ENCODE results near the gene HSD17B2.
A peak's percentile ranks its signal among the peaks of the same experiment; 100 is the strongest.

Gene HSD17B2

GRCh38 chr16:82046541-82046940, 11.5 kb downstream of the HSD17B2 start:
- H3K4me3 ChIP-seq (ENCODE audit: low read depth, low read length), result no peak overlapping the region
- no peak for DNase-seq (ENCODE audit: low read depth)

GRCh38 chr16:82046941-82047340, 11.9 kb downstream of the HSD17B2 start:
- DNase-seq (ENCODE audit: low read depth), result no peak
- H3K4me3 ChIP-seq (ENCODE audit: low read depth, low read length), result no peak overlapping the region

GRCh38 chr16:82047374-82047773, 12.3 kb downstream of the HSD17B2 start:
- no peak for DNase-seq (ENCODE audit: low read depth)
- no peak overlapping the region for H3K4me3 ChIP-seq (ENCODE audit: low read depth, low read length)

GRCh38 chr16:82047787-82048186, 12.7 kb downstream of the HSD17B2 start:
- DNase-seq (ENCODE audit: low read depth), result no peak
- H3K4me3 ChIP-seq (ENCODE audit: low read depth, low read length), result no peak overlapping the region

GRCh38 chr16:82049484-82049883, 14.4 kb downstream of the HSD17B2 start:
- no peak overlapping the region for H3K4me3 ChIP-seq (ENCODE audit: low read depth, low read length)
- DNase-seq (ENCODE audit: low read depth), result no peak

GRCh38 chr16:82050506-82050905, 15.5 kb downstream of the HSD17B2 start:
- H3K4me3 ChIP-seq (ENCODE audit: low read depth, low read length), result no peak overlapping the region
- DNase-seq (ENCODE audit: low read depth), result no peak

GRCh38 chr16:82050909-82051357, 15.9 kb downstream of the HSD17B2 start:
- DNase-seq (ENCODE audit: low read depth), result no peak
- H3K4me3 ChIP-seq (ENCODE audit: low read depth, low read length), result no peak overlapping the region

- no peak for DNase-seq (ENCODE audit: low read depth)
- no peak overlapping the region for H3K4me3 ChIP-seq (ENCODE audit: low read depth, low read length)
Observed at GRCh38 chr16:82051656-82052055, 16.6 kb downstream of the HSD17B2 start.

- DNase-seq (ENCODE audit: low read depth), result no peak
Observed at GRCh38 chr16:82055117-82055516, 20.1 kb downstream of the HSD17B2 start.

GRCh38 chr16:82055728-82056549, 20.9 kb downstream of the HSD17B2 start:
- no peak overlapping the region for H3K4me3 ChIP-seq (ENCODE audit: low read depth, low read length)
- DNase-seq (ENCODE audit: low read depth), result no peak

More at GRCh38 chr16:82055117-82055516, 20.1 kb downstream of the HSD17B2 start:
- no peak overlapping the region for H3K4me3 ChIP-seq (ENCODE audit: low read depth, low read length)

- H3K4me3 ChIP-seq (ENCODE audit: low read depth, low read length), result no peak overlapping the region
- DNase-seq (ENCODE audit: low read depth), result no peak
Observed at GRCh38 chr16:82056550-82056896, 21.5 kb downstream of the HSD17B2 start.

- DNase-seq (ENCODE audit: low read depth), result no peak
- no peak overlapping the region for H3K4me3 ChIP-seq (ENCODE audit: low read depth, low read length)
Observed at GRCh38 chr16:82059161-82059982, 24.3 kb downstream of the HSD17B2 start.

GRCh38 chr16:82059983-82060421, 24.9 kb downstream of the HSD17B2 start:
- DNase-seq (ENCODE audit: low read depth), result no peak
- H3K4me3 ChIP-seq (ENCODE audit: low read depth, low read length), result no peak overlapping the region

GRCh38 chr16:82061861-82062525, 26.9 kb downstream of the HSD17B2 start:
- DNase-seq (ENCODE audit: low read depth), result no peak
- no peak overlapping the region for H3K4me3 ChIP-seq (ENCODE audit: low read depth, low read length)

GRCh38 chr16:82062645-82063058, 27.6 kb downstream of the HSD17B2 start:
- DNase-seq (ENCODE audit: low read depth), result peak; percentile 45
- no peak overlapping the region for H3K4me3 ChIP-seq (ENCODE audit: low read depth, low read length)

- H3K4me3 ChIP-seq (ENCODE audit: low read depth, low read length), result no peak overlapping the region
- no peak for DNase-seq (ENCODE audit: low read depth)
Observed at GRCh38 chr16:82063456-82064082, 28.5 kb downstream of the HSD17B2 start.

- DNase-seq (ENCODE audit: low read depth), result no peak
- H3K4me3 ChIP-seq (ENCODE audit: low read depth, low read length), result no peak overlapping the region
Observed at GRCh38 chr16:82067042-82067803, 32.2 kb downstream of the HSD17B2 start.

- H3K4me3 ChIP-seq (ENCODE audit: low read depth, low read length), result no peak overlapping the region
- no peak for DNase-seq (ENCODE audit: low read depth)
Observed at GRCh38 chr16:82067804-82068325, 32.8 kb downstream of the HSD17B2 start.

Data from skeletal muscle cell (primary cell).